ENCODE data around the gene PLCH1. TPM values are rescaled to one million over a fixed set of nuclear protein-coding genes. Genes with fewer than 3 reads are reported as not detected.

Gene PLCH1
- total and polyA plus RNA-seq, 9 of the 15 experiments (the other 6 are each of a cell fraction or from before 2014, with no cell fraction given): 0.17 to 0.62 (median 0.40) TPM

- Histone ChIP-seq H3K9me1 (ENCODE audit: control insufficient read depth, insufficient read depth, low read length) (no peaks in the 10 kb centered on the region), H3K79me2 (ENCODE audit: control insufficient read depth, insufficient read depth, low read length) (no peaks in the 10 kb centered on the region), H3K36me3 (ENCODE audit: control insufficient read depth, insufficient read depth, low read length) (no peaks in the 10 kb centered on the region), H2AFZ (ENCODE audit: low read depth, low read length) (peak overlapping the region; percentile 77), H3K9ac (ENCODE audit: insufficient read depth in 1 of 2, low read depth in 2 of 2, low read length in 2 of 2) (no peak overlapping the region), H3K9me3 (replicated peaks; ENCODE audit: control insufficient read depth, insufficient read depth, low read depth, low read length) (no peaks in the 10 kb centered on the region), H3K4me1 (replicated peaks in 1 of 2; ENCODE audit: control insufficient read depth in 2 of 2, insufficient read depth in 2 of 2, low read length in 2 of 2) (no peaks in the 10 kb centered on the region; a peak in 1 of 5 replicates), H4K20me1 (replicated peaks; ENCODE audit: control insufficient read depth, insufficient read depth, low read length) (no peaks in the 10 kb centered on the region), H3K4me2 (ENCODE audit: insufficient read depth, low read length) (no peak overlapping the region), H3K27ac (ENCODE audit: extremely low read depth, low read depth, low read length) (no peak overlapping the region), H3K4me3 (no peak overlapping the region), H3K27me3 (ENCODE audit: control insufficient read depth in 2 of 2, insufficient read depth in 2 of 2, low read length in 2 of 2) (no peaks in the 10 kb centered on the region)
- ChIA-PET CTCF (ENCODE audit: low intra/inter-chr PET ratio) (interaction anchor here (1.1 to 1.8 kb wide), 2 partner anchors 348 to 518 kb away, joined by 3 to 19 read pairs; partner anchors contain the start of gene GMPS), POLR2A (interaction anchor here (0.7 kb wide), 1 partner anchor 261 kb away, joined by 3 read pairs; no protein-coding TSS in a partner anchor)
- DNase-seq (ENCODE audit: extremely low read depth in 1 of 4, low spot score in 3 of 4): peak in 2 of 4 experiments; percentile 42 to 52
- BruUV-seq (replicated peaks): no TSS peak
- in situ Hi-C loops (cut with MboI): loop anchor here (25.0 kb wide), 1 partner anchor 509 kb away; the partner anchor contains the start of genes GMPS and SLC33A1
- intact Hi-C loops (cut with micrococcal nuclease): loop anchor here (1.0 to 10.0 kb wide), 2 partner anchors 349 to 512 kb away; no protein-coding TSS in a partner anchor
- WGBS (ENCODE audit: insufficient coverage, low coverage, missing lambda C conversion rate): 48% methylated on average over 6 of the region's 6 CpGs
- FAIRE-seq: peak; percentile 61
- ATAC-seq: peak; percentile 74
- TF ChIP-seq ARID3A (IDR thresholded peaks at IDR 0.05; ENCODE audit: borderline replicate concordance, low read depth, low read length) (peak; percentile 72; the same call in 1 of the 2 replicates), MCM3 (IDR thresholded peaks at IDR 0.05) (no peak), PCBP1 (IDR thresholded peaks at IDR 0.05; ENCODE audit: low read depth, low read length, poor library complexity, severe bottlenecking) (no peak), REST (IDR thresholded peaks at IDR 0.05; ENCODE audit: borderline replicate concordance) (peak; percentile 58; the same call in 1 of the 2 replicates), REST (CRISPR knock-in tag; IDR thresholded peaks at IDR 0.05; ENCODE audit: low read depth) (no peak), RAD21 (CRISPR knock-in tag; conservative IDR thresholded peaks at IDR 0.05 in 1 of 2, IDR thresholded peaks at IDR 0.05 in 1 of 2) (peak; percentile 77 to 81), CEBPB (tag; IDR thresholded peaks at IDR 0.05) (no peak), MEF2A (IDR thresholded peaks at IDR 0.05; ENCODE audit: control insufficient read depth, low read depth, low read length) (peak; percentile 75), CTCF (IDR thresholded peaks at IDR 0.05 in 2 of 3, conservative IDR thresholded peaks at IDR 0.05 in 1 of 3; ENCODE audit: insufficient read depth in 2 of 3, low read depth in 1 of 3, low read length in 3 of 3) (peak; percentile 41 to 75 (median 47); a peak in 4 of 6 replicates)
Observed at GRCh38 chr3:155352900-155353490, 391.9 kb downstream of the PLCH1 start.

All from K562 (cell line).